HG03095 (cell line): Measurements from ENCODE around the gene TINCR.
"Not testable (repeated sequence)": the region's sequence is repeated elsewhere in the genome, so short reads cannot be mapped to it uniquely, and the experiment has no call there.

Experiments used
- ATAC-seq: cut with Tn5 transposase; IDR thresholded peaks from one replicate; pipeline ENCODE4 v1.9.1; 2021; ENCODE audit warnings: moderate library complexity; ENCODE audit not compliant: unreplicated experiment

The TINCR gene

GRCh38 chr19:5567360-5567969 lies at the start of gene TINCR:
Gene TINCR (minus strand): TSS chr19:5567953.
- ATAC-seq = no peak

GRCh38 chr19:5617080-5617479 lies 49.3 kb upstream of the TINCR start:
- ATAC-seq = no peak

DNA sequence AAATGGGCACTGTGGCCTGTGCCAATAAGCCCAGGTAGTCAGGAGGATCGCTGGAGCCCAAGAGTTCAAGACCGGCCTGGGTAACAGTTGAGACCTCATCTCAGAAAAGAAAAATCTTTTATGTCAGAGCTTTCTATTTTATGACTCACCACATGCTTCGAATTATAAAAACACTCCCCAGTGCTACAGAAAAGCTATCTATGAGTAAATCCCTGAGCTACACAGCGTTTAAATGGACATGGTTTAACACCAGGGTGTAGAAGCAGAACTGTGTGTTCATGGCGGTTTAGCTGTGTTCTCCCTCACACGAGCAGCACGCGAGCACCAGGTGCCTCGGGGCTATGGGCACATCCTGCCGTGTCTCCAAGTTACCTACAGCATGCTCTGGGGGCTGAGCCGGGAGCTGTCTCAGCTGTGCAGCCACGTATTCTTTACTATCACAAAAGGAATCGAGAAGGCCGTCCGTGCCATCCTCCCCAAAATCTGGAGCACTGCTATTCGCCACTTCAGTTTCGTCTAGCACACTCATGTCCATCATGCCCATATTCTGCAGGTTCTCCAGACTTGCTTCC lies 48.1 kb upstream of the TINCR start:
- no peak for ATAC-seq

DNA sequence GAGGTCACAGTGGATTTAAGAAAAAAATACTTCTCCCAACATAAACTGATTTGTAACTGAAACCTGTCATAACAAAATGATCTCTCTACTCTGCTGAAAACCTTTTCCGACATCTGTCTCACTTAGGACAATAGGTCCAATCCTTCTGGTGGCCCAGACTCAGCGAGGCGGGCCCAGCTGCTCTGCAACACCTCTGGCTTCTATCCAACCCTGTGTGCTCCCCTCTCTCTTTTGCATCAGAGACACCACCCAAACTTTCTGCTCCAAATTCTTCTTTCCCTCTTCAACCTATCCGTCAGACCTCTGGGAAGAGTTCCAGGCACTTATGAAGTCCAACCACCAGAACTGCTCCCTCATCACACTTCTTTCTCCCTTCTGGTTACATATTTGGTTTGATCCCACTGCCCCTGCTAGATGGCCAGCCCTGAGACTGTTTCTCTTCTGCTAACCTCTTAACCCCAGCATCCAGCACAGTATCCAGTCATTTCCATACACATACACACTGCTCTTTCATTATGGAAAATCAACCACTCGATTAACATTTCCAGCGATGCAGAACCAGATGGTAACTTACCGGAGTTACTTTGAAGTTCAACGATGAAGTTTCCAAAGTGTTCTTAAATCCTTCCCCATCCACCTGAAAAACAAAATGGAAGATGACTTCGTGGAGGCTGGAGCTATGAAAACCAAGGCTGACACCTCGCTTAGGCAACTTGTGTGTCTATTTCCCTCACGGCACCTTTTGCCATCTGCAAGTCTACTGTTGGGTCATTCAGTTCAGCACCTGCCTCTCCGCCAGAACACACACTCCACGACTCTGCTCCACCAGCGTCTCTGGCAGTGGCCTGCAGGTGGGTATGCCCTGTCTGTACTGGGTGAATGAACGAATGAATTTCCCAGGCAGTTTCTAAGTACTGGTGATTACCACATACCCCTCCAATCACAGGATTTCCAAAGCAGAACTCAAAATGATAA lies 45.4 kb upstream of the TINCR start:
- ATAC-seq = no peak

GRCh38 chr19:5609881-5610448 lies 42.2 kb upstream of the TINCR start:
- no peak for ATAC-seq

DNA sequence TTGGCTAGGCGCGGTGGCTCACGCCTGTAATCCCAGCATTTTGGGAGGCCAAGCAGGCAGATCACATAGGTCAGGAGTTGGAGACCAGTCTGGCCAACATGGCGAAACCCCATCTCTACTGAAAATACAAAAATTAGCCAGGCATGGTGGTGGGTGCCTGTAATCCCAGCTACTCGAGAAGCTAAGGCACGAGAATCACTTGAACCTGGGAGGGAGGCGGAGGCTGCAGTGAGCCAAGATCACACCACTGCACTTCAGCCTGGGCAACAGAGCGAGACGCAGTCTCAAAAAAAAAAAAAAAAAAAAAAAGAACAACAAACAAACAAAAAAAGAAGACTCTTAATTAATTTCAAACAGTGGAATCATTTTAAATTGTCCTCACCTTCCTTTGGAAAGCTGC lies 41.0 kb upstream of the TINCR start:
- ATAC-seq = not testable (repeated sequence)

GRCh38 chr19:5608291-5608690 lies 40.5 kb upstream of the TINCR start:
- no peak for ATAC-seq

DNA sequence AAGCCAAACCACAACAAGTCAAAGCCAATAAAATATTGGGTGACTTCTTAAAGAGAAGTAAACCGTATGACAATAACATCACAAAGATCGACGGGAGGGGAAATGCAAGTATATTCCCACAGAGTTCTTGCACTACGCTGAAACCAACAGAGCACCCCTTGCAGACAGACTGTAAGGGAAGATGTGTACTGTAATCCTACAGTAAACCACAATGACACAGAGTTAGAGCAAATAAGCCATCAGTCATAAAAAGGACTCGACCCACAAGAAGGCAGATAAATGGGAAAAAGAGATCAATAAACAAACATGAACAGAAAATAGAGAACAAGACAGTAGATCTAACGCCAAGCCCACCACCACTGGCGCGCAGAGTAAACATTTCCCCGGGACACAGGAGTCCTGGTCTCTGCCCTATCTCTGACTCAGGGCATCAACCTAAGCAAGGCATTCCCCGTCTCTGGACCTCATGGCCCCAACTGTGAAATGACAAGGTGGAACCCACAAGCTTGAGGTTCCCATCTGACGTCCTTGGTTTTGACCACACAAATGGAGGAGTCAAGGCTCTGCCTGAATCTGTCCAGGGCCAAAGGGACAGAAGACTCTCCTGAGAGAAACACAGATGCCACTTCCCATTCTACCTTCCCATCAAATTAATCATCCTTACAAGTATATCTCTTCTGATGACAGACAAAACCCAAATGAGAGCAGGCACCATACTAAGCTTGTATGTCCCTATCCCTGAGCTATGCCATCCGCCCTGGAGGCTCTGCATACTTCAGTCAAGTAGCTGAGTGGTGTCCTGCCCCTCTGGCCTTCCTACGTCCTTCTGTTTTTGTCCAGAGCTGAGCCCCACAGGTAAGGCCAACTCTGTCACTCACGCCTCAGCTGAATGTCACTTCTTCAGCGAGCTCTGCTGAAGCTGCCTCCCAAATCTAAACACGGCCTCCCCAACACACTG lies 39.8 kb upstream of the TINCR start:
- no peak for ATAC-seq

- ATAC-seq = no peak
Observed at GRCh38 chr19:5605362-5605761, 37.6 kb upstream of the TINCR start.

- ATAC-seq = no peak
Observed at GRCh38 chr19:5603626-5604025, 35.9 kb upstream of the TINCR start.

GRCh38 chr19:5600797-5601196 lies 33.0 kb upstream of the TINCR start:
- ATAC-seq = no peak

DNA sequence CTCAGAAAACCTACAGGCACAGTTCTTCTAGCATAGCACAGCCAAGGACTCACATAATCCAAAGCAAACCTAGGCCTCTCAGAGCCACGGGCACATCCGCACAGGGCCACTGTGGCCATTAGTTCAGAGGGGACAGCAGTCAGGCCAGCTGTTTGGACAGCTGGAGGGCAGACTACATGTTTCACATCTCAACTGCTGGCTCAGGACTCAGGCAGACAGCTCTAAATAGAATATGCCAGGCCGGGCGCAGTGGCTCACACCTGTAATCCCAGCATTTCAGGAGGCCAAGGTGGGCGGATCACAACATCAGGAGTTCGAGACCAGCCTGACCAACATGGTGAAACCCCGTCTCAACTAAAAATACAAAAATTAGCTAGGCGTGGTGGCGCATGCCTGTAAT lies 28.0 kb upstream of the TINCR start:
- ATAC-seq = no peak

DNA sequence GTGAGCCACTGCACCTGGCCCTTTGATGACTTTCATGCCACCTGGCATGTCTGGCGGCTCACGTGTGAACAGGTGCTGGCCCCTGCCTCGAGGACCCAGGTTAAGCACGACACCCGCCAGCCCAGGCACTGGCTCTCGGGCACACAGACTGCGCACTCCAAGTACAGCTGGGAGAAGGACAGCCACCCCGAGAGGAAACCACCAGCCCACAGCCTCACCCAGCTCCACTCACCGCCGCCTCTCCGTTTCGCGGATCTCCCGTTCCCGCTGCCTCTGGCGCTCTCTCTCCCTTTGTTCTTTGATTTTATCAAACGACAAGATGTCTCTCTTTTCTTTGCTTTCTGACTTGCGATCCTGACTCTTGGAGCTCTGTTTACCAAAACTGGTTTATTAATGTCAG lies 27.4 kb upstream of the TINCR start:
- ATAC-seq = no peak

GRCh38 chr19:5594521-5594950 lies 26.8 kb upstream of the TINCR start:
- ATAC-seq = no peak

DNA sequence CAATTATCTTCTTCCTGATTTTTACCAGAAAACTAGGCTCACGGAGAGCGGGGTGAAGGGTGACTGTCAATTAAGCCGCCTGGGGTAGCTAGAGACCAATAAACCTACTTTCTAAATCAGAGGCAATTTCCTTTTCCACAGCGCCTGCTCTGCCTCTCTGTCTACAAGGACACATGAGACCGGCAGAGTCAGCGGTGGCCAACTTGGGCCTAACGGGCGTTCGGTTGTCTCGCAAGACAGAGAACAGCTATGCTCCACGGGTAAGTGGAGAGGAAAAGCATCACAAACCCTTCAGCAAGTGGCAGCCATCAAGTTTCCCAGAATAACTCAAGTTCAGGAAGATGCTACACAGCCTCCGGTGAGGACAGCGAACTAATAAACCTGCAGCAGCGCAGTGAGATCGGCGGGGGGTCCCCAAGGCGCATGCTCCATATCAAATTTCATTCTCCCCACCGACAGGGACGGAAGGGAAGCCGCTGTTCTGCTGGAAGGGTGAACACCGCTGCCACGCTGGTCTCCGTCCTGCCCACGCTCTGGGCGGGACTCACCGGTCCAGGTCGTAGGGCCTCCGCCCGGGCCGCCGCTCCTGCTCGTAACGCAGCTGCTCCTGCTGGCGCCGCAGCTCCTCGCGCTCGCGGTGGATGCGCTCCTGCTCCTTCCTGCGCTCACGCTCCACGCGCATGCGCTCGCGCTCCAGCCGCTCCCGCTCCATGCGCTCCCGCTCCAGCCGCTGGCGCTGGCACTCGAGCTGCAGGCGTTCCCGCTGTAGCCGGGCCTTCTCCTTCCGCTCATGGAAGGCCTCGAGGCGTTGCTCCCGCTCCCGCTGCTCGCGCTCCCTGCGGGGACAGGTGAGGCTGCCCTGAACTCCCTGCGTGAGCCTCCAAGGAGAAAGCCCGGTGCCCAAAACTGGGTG lies 25.8 kb upstream of the TINCR start:
- ATAC-seq = no peak

- ATAC-seq = no peak
Observed at GRCh38 chr19:5592531-5593342, 25.0 kb upstream of the TINCR start.

- ATAC-seq = no peak
Observed at GRCh38 chr19:5591476-5591875, 23.7 kb upstream of the TINCR start.

DNA sequence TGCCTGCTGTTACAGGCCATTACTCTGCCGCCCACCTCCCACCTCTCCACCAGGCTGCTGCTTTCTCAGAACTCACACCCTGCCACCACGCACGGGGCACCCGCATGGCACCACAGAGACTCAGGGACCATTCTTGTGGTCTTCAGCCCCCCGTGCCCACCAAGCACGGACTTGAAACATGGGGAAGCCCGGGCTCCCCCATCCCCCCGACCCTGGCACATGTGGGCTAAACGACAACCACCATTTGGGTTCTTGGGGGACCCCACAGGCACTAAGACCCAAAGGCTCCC lies 23.1 kb upstream of the TINCR start:
- no peak for ATAC-seq
